HepG2 (cell line): Measurements from ENCODE around the gene S100P. TPM values are rescaled to one million over a fixed set of nuclear protein-coding genes. Genes with fewer than 3 reads are reported as not detected.

ENCODE experiments used
- DRAP1 ChIP-seq: IDR thresholded peaks from 2 replicates; pipeline ENCODE4 v1.6.1; 2016; ENCODE audit warnings: missing genetic modification reagents, missing compliant biosample characterization
- FOXO4 ChIP-seq: sonication (generic); formaldehyde crosslinking; conservative IDR thresholded peaks from 2 replicates; pipeline ENCODE4 v1.8.1; 2023; ENCODE audit warnings: missing genetic modification reagents
- LCORL ChIP-seq, 2 experiments: fragments of 450-650 bp in 1 of 2; sonication (generic) in 1 of 2; formaldehyde crosslinking in 1 of 2; IDR thresholded peaks; 2 replicates each; pipeline versions ENCODE4 v1.5.0 to v1.6.1; 2017 to 2020; ENCODE audit warnings: antibody characterized with exemption in 1 of 2, missing genetic modification reagents in 1 of 2
- MNT ChIP-seq: fragments of 450-650 bp; IDR thresholded peaks from 2 replicates; pipeline ENCODE4 v1.6.1; 2016
- TSC22D2 ChIP-seq: sonication (generic); formaldehyde crosslinking; IDR thresholded peaks from 2 replicates; pipeline ENCODE4 v1.5.1; 2020; ENCODE audit warnings: missing genetic modification reagents, mild to moderate bottlenecking, borderline replicate concordance
- ZBTB46 ChIP-seq: sonication (generic); formaldehyde crosslinking; IDR thresholded peaks from 2 replicates; pipeline ENCODE4 v1.4.0; 2020; ENCODE audit warnings: mild to moderate bottlenecking, missing genetic modification reagents, borderline replicate concordance
- ZBTB49 ChIP-seq: sonication (generic); formaldehyde crosslinking; IDR thresholded peaks from 2 replicates; pipeline ENCODE4 v1.4.0; 2020; ENCODE audit warnings: missing genetic modification reagents, borderline replicate concordance
- ZBTB7A ChIP-seq: sonication (generic); formaldehyde crosslinking; IDR thresholded peaks from 2 replicates; pipeline ENCODE4 v1.8.0; 2022; ENCODE audit warnings: mild to moderate bottlenecking, missing genetic modification reagents
- ZC3H4 ChIP-seq: sonication (generic); formaldehyde crosslinking; IDR thresholded peaks from 2 replicates; pipeline ENCODE4 v1.4.0; 2020; ENCODE audit warnings: missing genetic modification reagents, borderline replicate concordance
- ZNF496 ChIP-seq: sonication (generic); formaldehyde crosslinking; IDR thresholded peaks from 2 replicates; pipeline ENCODE4 v1.8.1; 2023; ENCODE audit warnings: mild to moderate bottlenecking, moderate library complexity, missing genetic modification reagents; ENCODE audit not compliant: insufficient replicate concordance
- ZNF569 ChIP-seq: sonication (generic); formaldehyde crosslinking; IDR thresholded peaks from 2 replicates; pipeline ENCODE4 v1.5.0; 2020; ENCODE audit warnings: mild to moderate bottlenecking, missing genetic modification reagents, moderate library complexity, borderline replicate concordance
- ZNF687 ChIP-seq: sonication (generic); formaldehyde crosslinking; IDR thresholded peaks from 2 replicates; pipeline ENCODE4 v1.5.1; 2020; ENCODE audit warnings: mild to moderate bottlenecking, missing genetic modification reagents, moderate library complexity
- ZNF724P ChIP-seq: sonication (generic); formaldehyde crosslinking; IDR thresholded peaks from 2 replicates; pipeline ENCODE4 v1.8.0; 2022; ENCODE audit warnings: missing genetic modification reagents, borderline replicate concordance
- ZNF792 ChIP-seq: IDR thresholded peaks from 2 replicates; pipeline ENCODE4 v1.6.1; 2016
- polyA plus RNA-seq, 8 experiments: library from polyadenylated mRNA; depleted of rRNA in 3 of 8; stranded (reverse) in 7 of 8; unstranded in 1 of 8; fragments of >200 nt; fragmentation: Illumina TruSeq in 4 of 8; extraction: Trizol in 4 of 8; gene quantifications; 2 replicates each; pipeline versions ENCODE4 v1.2.1 to v1.2.3, GENCODE V29; 2011 to 2016; ENCODE audit warnings: low read depth in 4 of 8, missing spikeins in 1 of 8, mixed read lengths in 1 of 8; ENCODE audit not compliant: insufficient read depth in 1 of 8
- total RNA-seq, 5 experiments: library from RNA; depleted of rRNA; stranded (reverse); fragments of >200 nt; fragmentation: Illumina TruSeq; extraction: Trizol; gene quantifications; 2 replicates each; pipeline ENCODE4 v1.2.3, GENCODE V29; 2016; ENCODE audit warnings: low read depth in 1 of 5

The S100P gene
- total and polyA plus RNA-seq, 2 of the 13 experiments (the other 11 are each of a cell fraction or from before 2014, with no cell fraction given): 278 to 1,649 TPM

GRCh38 chr4:6694177-6694901, 661 bp downstream of the S100P start (continued):
- TF ChIP-seq ZBTB7A (CRISPR knock-in tag) (0 out of 2 replicates have a peak, but pooled peaks have one; percentile 11), ZBTB46 (CRISPR knock-in tag) (0 out of 2 replicates have a peak, but pooled peaks have one; percentile 40), ZC3H4 (0 out of 2 replicates have a peak, but pooled peaks have one; percentile 29), LCORL (IDR thresholded peaks at IDR 0.05) (no peak), LCORL (CRISPR knock-in tag; IDR thresholded peaks at IDR 0.05) (0 out of 2 replicates have a peak, but pooled peaks have one; percentile 7), TSC22D2 (CRISPR knock-in tag) (no peak), ZBTB49 (no peak), ZNF687 (CRISPR knock-in tag) (peak; percentile 29; the same call in 1 of the 2 replicates), ZNF496 (CRISPR knock-in tag) (no peak), ZNF792 (CRISPR knock-in tag) (no peak), ZNF724P (CRISPR knock-in tag) (0 out of 2 replicates have a peak, but pooled peaks have one; percentile 5), DRAP1 (CRISPR knock-in tag) (no peak), FOXO4 (CRISPR knock-in tag) (no peak), ZNF569 (peak; percentile 51; the same call in 1 of the 2 replicates), MNT (no peak)
